Left ventricle myocardium inferior (tissue), 1 donor: ENCODE results near the gene NCF4. TPM values are rescaled to one million over a fixed set of nuclear protein-coding genes. Genes with fewer than 3 reads are reported as not detected.

Experiments used
- DNase-seq: peaks from one replicate; pipeline ENCODE4 v3.0.0-alpha.2; 2020
- H3K27ac ChIP-seq: fragments of 200-600 bp; replicated peaks from 2 replicates; pipeline ENCODE4 v1.8.0; 2021
- H3K27me3 ChIP-seq: fragments of 200-600 bp; 2 replicates; pipeline ENCODE4 v1.8.0; 2021; ENCODE audit warnings: low read depth
- H3K36me3 ChIP-seq: fragments of 200-600 bp; 2 replicates; pipeline ENCODE4 v1.8.0; 2021
- H3K4me1 ChIP-seq: fragments of 200-600 bp; 2 replicates; pipeline ENCODE4 v1.8.0; 2021
- H3K4me3 ChIP-seq: fragments of 200-600 bp; 2 replicates; pipeline ENCODE4 v1.8.0; 2021; ENCODE audit warnings: mild to moderate bottlenecking, moderate library complexity
- H3K9me3 ChIP-seq: fragments of 200-600 bp; replicated peaks from 2 replicates; pipeline ENCODE4 v1.8.0; 2021
- intact Hi-C: fragments of 100-400 bp; cut with micrococcal nuclease; formaldehyde crosslinking; loops from one replicate; pipeline ENCODE4 v1.11.0; 2022
- total RNA-seq: library from RNA; stranded (reverse); fragmentation: NEBNext Ultra II Directional; extraction: Animal tissue kit (Norgen Biotek cat#: 25700); gene quantifications from one replicate; pipeline ENCODE4 v1.2.1, GENCODE V29; 2021
- TF ChIP-seq, protein P1 (sequence below): fragments of 200-600 bp; IDR thresholded peaks from 2 replicates; pipeline ENCODE4 v1.8.0; 2021; ENCODE audit warnings: antibody characterized with exemption, mild to moderate bottlenecking, borderline replicate concordance
- donor health status: DM: no; HTN: yes; CAD: no; lungs with severe emphysema.

Gene NCF4
- total RNA-seq, 1 donor from 2014 or later = 5.5 TPM

GRCh38 chr22:36850056-36850455 is 10.8 kb upstream of the NCF4 start:
- Histone ChIP-seq H3K36me3 (no peaks in the 10 kb centered on the region), H3K9me3 (no peaks in the 10 kb centered on the region), H3K27ac (no peak overlapping the region), H3K4me3 (no peak overlapping the region), H3K27me3 (peaks cover 61% of the 10 kb centered on the region), H3K4me1 (no peaks in the 10 kb centered on the region)
- DNase-seq = no peak
- intact Hi-C loops = no loop called here
- TF ChIP-seq, protein P1, sequence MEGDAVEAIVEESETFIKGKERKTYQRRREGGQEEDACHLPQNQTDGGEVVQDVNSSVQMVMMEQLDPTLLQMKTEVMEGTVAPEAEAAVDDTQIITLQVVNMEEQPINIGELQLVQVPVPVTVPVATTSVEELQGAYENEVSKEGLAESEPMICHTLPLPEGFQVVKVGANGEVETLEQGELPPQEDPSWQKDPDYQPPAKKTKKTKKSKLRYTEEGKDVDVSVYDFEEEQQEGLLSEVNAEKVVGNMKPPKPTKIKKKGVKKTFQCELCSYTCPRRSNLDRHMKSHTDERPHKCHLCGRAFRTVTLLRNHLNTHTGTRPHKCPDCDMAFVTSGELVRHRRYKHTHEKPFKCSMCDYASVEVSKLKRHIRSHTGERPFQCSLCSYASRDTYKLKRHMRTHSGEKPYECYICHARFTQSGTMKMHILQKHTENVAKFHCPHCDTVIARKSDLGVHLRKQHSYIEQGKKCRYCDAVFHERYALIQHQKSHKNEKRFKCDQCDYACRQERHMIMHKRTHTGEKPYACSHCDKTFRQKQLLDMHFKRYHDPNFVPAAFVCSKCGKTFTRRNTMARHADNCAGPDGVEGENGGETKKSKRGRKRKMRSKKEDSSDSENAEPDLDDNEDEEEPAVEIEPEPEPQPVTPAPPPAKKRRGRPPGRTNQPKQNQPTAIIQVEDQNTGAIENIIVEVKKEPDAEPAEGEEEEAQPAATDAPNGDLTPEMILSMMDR = no peak

- Histone ChIP-seq H3K4me3 (no peak overlapping the region), H3K36me3 (no peaks in the 10 kb centered on the region), H3K27me3 (peaks cover 54% of the 10 kb centered on the region), H3K9me3 (no peaks in the 10 kb centered on the region), H3K27ac (no peak overlapping the region), H3K4me1 (peaks cover 2% of the 10 kb centered on the region)
- no peak for DNase-seq
- intact Hi-C loops = no loop called here
- TF ChIP-seq, protein P1 = no peak
Observed at GRCh38 chr22:36850682-36851081, 10.1 kb upstream of the NCF4 start.

GRCh38 chr22:36852056-36852973 is 8.5 kb upstream of the NCF4 start:
- Histone ChIP-seq H3K36me3 (no peaks in the 10 kb centered on the region), H3K4me1 (peaks cover 8% of the 10 kb centered on the region), H3K9me3 (no peaks in the 10 kb centered on the region), H3K27me3 (peaks cover 45% of the 10 kb centered on the region), H3K27ac (peak overlapping the region; percentile 43), H3K4me3 (no peak overlapping the region)
- intact Hi-C loops = no loop called here
- DNase-seq = no peak
- TF ChIP-seq, protein P1 = no peak

- Histone ChIP-seq H3K27me3 (peaks cover 34% of the 10 kb centered on the region), H3K9me3 (no peaks in the 10 kb centered on the region)
Observed at GRCh38 chr22:36853407-36854099, 7.3 kb upstream of the NCF4 start.

DNA sequence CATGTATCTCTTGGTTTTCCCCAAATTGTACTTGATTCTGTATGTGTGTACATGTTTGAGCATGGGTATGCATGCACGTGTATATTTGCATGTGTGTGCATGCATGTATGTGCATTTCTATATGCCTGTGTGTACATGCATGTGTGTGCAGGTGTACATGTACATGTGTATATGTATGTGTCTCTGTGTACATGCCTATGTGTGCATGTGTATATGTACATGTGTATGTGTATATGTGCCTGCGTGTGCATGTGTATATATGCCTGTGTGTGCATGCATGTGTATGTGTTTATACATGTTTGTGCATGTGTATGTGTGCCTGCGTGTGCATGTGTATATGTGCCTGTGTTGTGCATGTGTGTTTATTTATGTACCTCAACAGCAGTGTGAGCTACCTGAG is 5.3 kb upstream of the NCF4 start:
- H3K4me1 ChIP-seq = peaks cover 8% of the 10 kb centered on the region
- peaks cover 15% of the 10 kb centered on the region for H3K27me3 ChIP-seq
- H3K36me3 ChIP-seq = no peaks in the 10 kb centered on the region
- TF ChIP-seq, protein P1 = no peak
- no peak overlapping the region for H3K27ac ChIP-seq
- H3K9me3 ChIP-seq = no peaks in the 10 kb centered on the region
- no peak overlapping the region for H3K4me3 ChIP-seq
- DNase-seq = no peak
- intact Hi-C loops = no loop called here

More at GRCh38 chr22:36853407-36854099, 7.3 kb upstream of the NCF4 start:
- no peak overlapping the region for H3K4me3 ChIP-seq
- H3K4me1 ChIP-seq = peaks cover 8% of the 10 kb centered on the region
- intact Hi-C loops = no loop called here
- peak overlapping the region; percentile 43 for H3K27ac ChIP-seq
- peak; percentile 65 for DNase-seq
- H3K36me3 ChIP-seq = no peaks in the 10 kb centered on the region
- TF ChIP-seq, protein P1 = peak; percentile 64
